Hematopoietic multipotent progenitor cell treated with erythropoietin and hydrocortisone succinate and interleukin-3 and kit ligand, for 4 days (in vitro differentiated cells): Measurements from ENCODE around the gene MYCBP.

ENCODE experiments used
- DNase-seq: peaks from one replicate; pipeline ENCODE4 v3.0.0-alpha.2; 2015

The MYCBP gene

DNA sequence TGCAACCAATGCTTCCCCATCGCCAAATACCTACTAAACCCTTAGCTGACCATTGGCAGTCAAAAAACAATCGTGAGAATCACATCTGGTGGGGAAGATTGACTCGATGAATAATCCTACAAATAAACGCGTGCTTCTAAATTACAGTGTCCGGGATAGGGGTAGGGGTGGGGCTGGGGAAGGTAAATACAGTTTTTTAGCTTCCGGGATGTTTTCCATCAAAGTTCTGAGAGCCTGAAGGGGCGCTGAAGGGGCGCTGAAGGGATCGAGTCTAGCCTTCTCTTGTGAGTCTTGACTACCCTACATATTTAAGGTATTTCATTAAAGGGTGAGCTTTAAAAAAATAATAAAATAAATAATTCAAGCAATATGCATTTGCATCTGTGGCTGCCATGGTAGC, 54.1 kb downstream of the MYCBP start:
- DNase-seq, result peak; percentile 25

DNA sequence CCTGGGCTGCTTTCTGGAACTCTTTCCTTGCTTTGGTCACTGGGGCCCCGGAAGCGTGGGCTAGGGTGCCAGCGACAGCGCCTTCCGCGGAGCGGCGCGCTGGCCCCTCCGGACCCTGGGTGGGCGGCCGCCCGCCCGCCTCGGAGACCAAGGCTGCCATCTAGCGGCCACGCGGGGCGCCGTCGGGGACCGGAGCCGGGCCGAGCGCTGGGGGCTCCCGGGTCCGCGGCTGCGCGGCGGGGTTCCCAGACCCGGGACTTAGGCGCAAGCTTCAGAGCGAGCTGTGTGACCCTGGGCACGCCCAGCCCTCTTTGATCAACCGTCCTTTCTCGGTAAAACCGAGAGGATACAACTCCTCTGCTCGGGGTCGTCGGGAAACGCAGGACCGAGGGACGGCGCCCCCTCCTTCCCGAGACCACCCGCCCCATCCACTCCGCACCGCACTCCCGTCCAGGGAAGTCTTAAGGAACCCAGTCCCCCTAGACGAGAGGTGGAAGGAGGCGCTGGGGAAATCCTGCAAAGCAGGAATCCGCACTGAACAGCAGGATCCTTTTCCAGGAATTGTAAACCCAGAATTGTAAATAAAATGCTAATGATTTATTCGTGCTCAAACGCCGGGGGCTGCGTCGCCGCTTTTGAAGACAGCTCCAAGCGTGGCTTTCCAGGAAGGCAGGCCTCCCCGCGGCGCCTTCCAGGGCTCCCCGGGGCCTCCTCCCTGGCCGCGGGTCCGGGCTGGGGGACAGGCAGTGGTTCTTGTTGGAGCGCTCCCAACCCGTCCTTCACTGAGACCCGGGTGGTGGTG, 54.8 kb downstream of the MYCBP start:
- DNase-seq, result peak; percentile 59

GRCh38 chr1:38817267-38818174, 55.6 kb downstream of the MYCBP start:
- peak; percentile 17 for DNase-seq

GRCh38 chr1:38815903-38816627, 57.1 kb downstream of the MYCBP start:
- DNase-seq, result peak; percentile 96

DNA sequence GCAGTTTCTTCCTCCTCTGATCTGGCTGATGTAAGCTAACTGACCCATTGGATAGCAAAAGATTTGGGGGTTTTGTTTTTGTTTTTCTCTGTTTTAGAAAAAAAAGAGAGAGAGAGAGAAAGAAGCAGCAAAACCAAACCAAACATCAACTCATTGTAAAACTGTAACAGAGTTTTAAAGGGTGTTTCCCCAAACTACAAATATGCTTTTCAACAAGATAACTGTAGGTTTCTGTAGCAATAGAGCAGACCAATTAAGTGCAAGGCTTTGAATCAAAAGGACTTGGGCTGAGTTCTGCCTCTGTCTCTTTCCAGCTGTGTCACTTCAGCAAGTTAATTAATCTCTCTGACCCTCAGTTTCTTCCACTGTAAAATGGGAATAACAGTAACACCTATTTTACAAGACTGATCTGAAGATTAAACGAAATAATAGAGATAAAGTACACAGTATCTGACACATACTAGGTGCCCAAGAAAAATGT, 58.1 kb downstream of the MYCBP start:
- peak; percentile 36 for DNase-seq

DNA sequence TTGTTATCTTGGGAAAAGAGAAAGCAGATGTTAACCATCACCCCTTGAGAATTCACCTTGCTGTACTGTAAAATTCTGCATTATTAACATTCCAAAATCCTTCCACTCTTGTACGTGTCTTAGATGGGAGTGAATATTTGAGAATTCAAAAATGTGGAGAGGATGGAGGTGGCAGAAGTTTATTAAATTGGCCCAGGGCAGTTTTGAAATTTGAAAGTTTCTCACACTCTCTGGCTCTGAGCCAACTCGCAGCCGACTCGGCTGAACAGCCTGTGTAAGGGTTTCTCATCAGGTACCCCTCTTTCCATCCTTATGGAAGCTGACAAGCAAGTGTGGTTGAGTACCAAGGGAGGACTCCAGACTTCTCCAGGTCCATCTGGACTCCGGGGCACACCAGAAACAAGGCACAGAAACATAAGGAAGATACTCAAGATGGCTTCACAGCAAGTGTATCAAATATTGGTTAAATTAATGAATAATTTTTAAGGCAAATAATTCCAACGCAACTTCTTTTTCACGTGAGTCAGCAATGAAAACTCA, 58.6 kb downstream of the MYCBP start:
- DNase-seq, result peak; percentile 18

- DNase-seq, result no peak
Measured at GRCh38 chr1:38812981-38813380, 60.2 kb downstream of the MYCBP start.
